Thyroid gland (tissue), 4 donors: ENCODE results near the gene ANXA10.

ENCODE experiments used
- CTCF ChIP-seq, 6 experiments: fragments of 200-600 bp in 3 of 6; fragments of 450-650 bp in 3 of 6; sonication (generic) in 3 of 6; IDR thresholded peaks; one replicate each; pipeline ENCODE4 v1.5.1; 2016 to 2019; ENCODE audit warnings: antibody characterized with exemption in 6 of 6, mild to moderate bottlenecking in 2 of 6, inconsistent platforms in 1 of 6, moderate library complexity in 1 of 6
- POLR2A ChIP-seq, 2 donors: fragments of 450-650 bp; IDR thresholded peaks; one replicate each; pipeline ENCODE4 v1.6.1; 2017; ENCODE audit warnings: antibody characterized with exemption in 2 of 2, mild to moderate bottlenecking in 2 of 2, moderate library complexity in 1 of 2

GRCh38 chr4:168120811-168121210 lies 28.5 kb downstream of the ANXA10 start:
- no peak for TF ChIP-seq CTCF (IDR thresholded peaks at IDR 0.05)
- no peak for TF ChIP-seq POLR2A (IDR thresholded peaks at IDR 0.05)
